Measurements from ENCODE around the gene ZNF22.

ZNF22 gene

GRCh38 chr10:44959247-44960087 is 41.3 kb upstream of the ZNF22 start, which contains the start of gene RASSF4:
Gene RASSF4, plus strand, starts transcription at chr10:44959802. Its CDS starts 10,401 bp downstream, at chr10:44970203.
- H3K27me3 ChIP-seq = no peaks in the 10 kb centered on the region
- peaks cover 12% of the 10 kb centered on the region; the same call in 1 of the 2 replicates for H3K4me1 ChIP-seq
- peak within 1 kb of the TSS; percentile 71 for H3K4me3 ChIP-seq (ENCODE audit: low read depth, low read length)
- peak; percentile 93 for DNase-seq
- TF ChIP-seq CTCF (IDR thresholded peaks at IDR 0.05; ENCODE audit: low read depth, low read length) = no peak
- H3K36me3 ChIP-seq = no peaks in the 10 kb centered on the region
- H3K9me3 ChIP-seq = no peaks in the 10 kb centered on the region

- no peaks in the 10 kb centered on the region for H3K9me3 ChIP-seq
- H3K36me3 ChIP-seq = no peaks in the 10 kb centered on the region
- H3K27me3 ChIP-seq = no peaks in the 10 kb centered on the region
- no peak for DNase-seq
- peak overlapping the region; percentile 53 for H3K4me3 ChIP-seq (ENCODE audit: low read depth, low read length)
- H3K4me1 ChIP-seq = peaks cover 12% of the 10 kb centered on the region; the same call in 1 of the 2 replicates
- TF ChIP-seq CTCF (IDR thresholded peaks at IDR 0.05; ENCODE audit: low read depth, low read length) = no peak
These were observed 40.6 kb upstream of the ZNF22 start for GRCh38 chr10:44960088-44960460.

- peaks cover 12% of the 10 kb centered on the region; the same call in 1 of the 2 replicates for H3K4me1 ChIP-seq
- no peak for TF ChIP-seq CTCF (IDR thresholded peaks at IDR 0.05; ENCODE audit: low read depth, low read length)
- H3K4me3 ChIP-seq (ENCODE audit: low read depth, low read length) = no peak overlapping the region
- no peaks in the 10 kb centered on the region for H3K36me3 ChIP-seq
- no peaks in the 10 kb centered on the region for H3K27me3 ChIP-seq
- H3K9me3 ChIP-seq = no peaks in the 10 kb centered on the region
- DNase-seq = no peak
These were observed 40.1 kb upstream of the ZNF22 start for GRCh38 chr10:44960482-44961229.

GRCh38 chr10:44961230-44961571 is 39.5 kb upstream of the ZNF22 start:
- Histone ChIP-seq H3K36me3 (no peaks in the 10 kb centered on the region), H3K4me1 (peaks cover 12% of the 10 kb centered on the region; the same call in 1 of the 2 replicates), H3K4me3 (ENCODE audit: low read depth, low read length) (no peak overlapping the region), H3K27me3 (no peaks in the 10 kb centered on the region), H3K9me3 (no peaks in the 10 kb centered on the region)
- DNase-seq = no peak
- TF ChIP-seq CTCF (IDR thresholded peaks at IDR 0.05; ENCODE audit: low read depth, low read length) = no peak

GRCh38 chr10:44961931-44962750 is 38.6 kb upstream of the ZNF22 start:
- no peak for TF ChIP-seq CTCF (IDR thresholded peaks at IDR 0.05; ENCODE audit: low read depth, low read length)
- H3K27me3 ChIP-seq = no peaks in the 10 kb centered on the region
- H3K4me3 ChIP-seq (ENCODE audit: low read depth, low read length) = no peak overlapping the region

More at GRCh38 chr10:44961931-44962750, 38.6 kb upstream of the ZNF22 start:
- no peak for DNase-seq
- H3K9me3 ChIP-seq = no peaks in the 10 kb centered on the region
- peaks cover 12% of the 10 kb centered on the region; the same call in 1 of the 2 replicates for H3K4me1 ChIP-seq
- no peaks in the 10 kb centered on the region for H3K36me3 ChIP-seq

Measured in BE2C (cell line).